Spleen (tissue), 11 donors: ENCODE data around the gene GRIK1. TPM values are rescaled to one million over a fixed set of nuclear protein-coding genes. Genes with fewer than 3 reads are reported as not detected.

Experiments
- DNase-seq: peaks from one replicate; pipeline ENCODE4 v3.0.0-alpha.2; 2020
- H3K27ac ChIP-seq, 8 donors: fragments of 200-600 bp; sonication (generic) in 7 of 8; 1 replicate in 4 of 8; 2 replicates in 4 of 8; pipeline versions ENCODE4 v1.5.0 to v1.8.0; 2016 to 2021; ENCODE audit warnings: inconsistent platforms in 4 of 8, mild to moderate bottlenecking in 4 of 8, moderate library complexity in 1 of 8
- H3K27me3 ChIP-seq, 7 donors: fragments of 200-600 bp; sonication (generic) in 6 of 7; replicated peaks in 1 of 7; 1 replicate in 4 of 7; 2 replicates in 3 of 7; pipeline versions ENCODE4 v1.5.0 to v1.8.0; 2016 to 2021; ENCODE audit warnings: inconsistent platforms in 3 of 7, mild to moderate bottlenecking in 1 of 7
- H3K36me3 ChIP-seq, 6 donors: fragments of 200-600 bp; sonication (generic) in 5 of 6; 1 replicate in 4 of 6; 2 replicates in 2 of 6; pipeline versions ENCODE4 v1.5.0 to v1.8.0; 2016 to 2021; ENCODE audit warnings: inconsistent platforms in 2 of 6
- H3K4me1 ChIP-seq, 6 donors: fragments of 200-600 bp; sonication (generic) in 5 of 6; 1 replicate in 3 of 6; 2 replicates in 3 of 6; pipeline versions ENCODE4 v1.5.0 to v1.8.0; 2016 to 2021; ENCODE audit warnings: inconsistent platforms in 3 of 6
- H3K4me3 ChIP-seq, 8 donors: fragments of 200-600 bp; sonication (generic) in 7 of 8; 1 replicate in 4 of 8; 2 replicates in 4 of 8; pipeline versions ENCODE4 v1.5.0 to v1.8.0; 2016 to 2021; ENCODE audit warnings: inconsistent platforms in 4 of 8, mild to moderate bottlenecking in 4 of 8, moderate library complexity in 2 of 8
- H3K9me3 ChIP-seq, 8 donors: fragments of 200-600 bp; sonication (generic) in 7 of 8; 1 replicate in 4 of 8; 2 replicates in 4 of 8; pipeline versions ENCODE4 v1.5.0 to v1.8.0; 2016 to 2021; ENCODE audit warnings: inconsistent platforms in 4 of 8
- CTCF ChIP-seq, 11 experiments: fragments of 200-600 bp in 7 of 11; fragments of 450-650 bp in 4 of 11; sonication (generic) in 4 of 11; IDR thresholded peaks in 8 of 11; conservative IDR thresholded peaks in 3 of 11; 1 replicate in 7 of 11; 2 replicates in 4 of 11; pipeline versions ENCODE4 v1.4.0 to v1.8.0; 2016 to 2021; ENCODE audit warnings: antibody characterized with exemption in 11 of 11, inconsistent platforms in 4 of 11, mild to moderate bottlenecking in 1 of 11
- POLR2A ChIP-seq, 3 donors: fragments of 450-650 bp; IDR thresholded peaks; one replicate each; pipeline ENCODE4 v1.5.1; 2017; ENCODE audit warnings: antibody characterized with exemption in 3 of 3, mild to moderate bottlenecking in 1 of 3
- POLR2AphosphoS5 ChIP-seq, 3 donors: sonication (generic); formaldehyde crosslinking; IDR thresholded peaks; one replicate each; pipeline ENCODE4 v1.5.1; 2017; ENCODE audit warnings: antibody characterized with exemption in 3 of 3
- WGBS, 5 donors: extraction: QIAGEN DNeasy Blood & Tissue Kit in 3 of 5; methylation state at CpG; one replicate each; pipeline versions ENCODE4 v1.1.5 to v1.1.7; 2013 to 2018; 5-methylcytosine and 5-hydroxymethylcytosine counted together
- intact Hi-C: fragments of 100-400 bp; cut with DNase I; formaldehyde crosslinking; loops from one replicate; pipeline ENCODE4 v1.15.0; 2023; ENCODE audit warnings: low total_unique reads
- polyA plus RNA-seq, 3 donors: library from polyadenylated mRNA; stranded (reverse); fragments of 200-250 nt; gene quantifications; one replicate each; pipeline ENCODE4 v1.2.1, GENCODE V29; 2013
- total RNA-seq, 7 donors: library from RNA; depleted of rRNA in 3 of 7; stranded (reverse); fragments of >200 nt in 3 of 7; fragmentation: NEBNext Ultra II Directional in 4 of 7; extraction: Animal tissue kit (Norgen Biotek cat#: 25700) in 4 of 7; gene quantifications; one replicate each; pipeline versions ENCODE4 v1.1.0 to v1.2.1, GENCODE V29; 2016 to 2021
- donor health status: healthy with polysubstance abuse.
- donor health status: DM: no; HTN: no; CAD: no; lungs with moderate emphysema.
- donor health status: DM: no; HTN: no; CAD: no.
- donor health status: Bipolar disorder and iron deficiency.
- donor health status: healthy.
- donor health status: DM: no; HTN: no; CAD: no.
- donor health status: DM: yes; HTN: yes; CAD: no.

Gene GRIK1
- total and polyA plus RNA-seq, 10 donors: 0.02 to 0.17 (median 0.04) TPM; not detected in 7

GRCh38 chr21:29810871-29811270 is 128.9 kb downstream of the GRIK1 start:
- 65 to 84% (median 75%) methylated on average over 4 of the region's 4 CpGs for WGBS, 5 donors
- no peak overlapping the region for H3K27ac ChIP-seq
- DNase-seq: no peak
- no peaks in the 10 kb centered on the region for H3K4me1 ChIP-seq
- TF ChIP-seq POLR2AphosphoS5 (IDR thresholded peaks at IDR 0.05): no peak
- TF ChIP-seq CTCF (IDR thresholded peaks at IDR 0.05 in 8 of 11, conservative IDR thresholded peaks at IDR 0.05 in 3 of 11): no peak
- H3K9me3 ChIP-seq: no peaks in the 10 kb centered on the region
- no peak overlapping the region for H3K4me3 ChIP-seq
- intact Hi-C loops: no loop called here
- H3K27me3 ChIP-seq: no peaks in the 10 kb centered on the region
- H3K36me3 ChIP-seq: no peaks in the 10 kb centered on the region

GRCh38 chr21:29808153-29808552 is 131.6 kb downstream of the GRIK1 start:
- no peak for DNase-seq
- H3K9me3 ChIP-seq: no peaks in the 10 kb centered on the region
- no peaks in the 10 kb centered on the region for H3K36me3 ChIP-seq
- WGBS, 5 donors: 67 to 84% (median 72%) methylated on average over 2 of the region's 2 CpGs
- no peaks in the 10 kb centered on the region for H3K4me1 ChIP-seq
- H3K27me3 ChIP-seq: no peaks in the 10 kb centered on the region
- intact Hi-C loops: no loop called here
- TF ChIP-seq CTCF (IDR thresholded peaks at IDR 0.05 in 8 of 11, conservative IDR thresholded peaks at IDR 0.05 in 3 of 11): no peak
- TF ChIP-seq POLR2A (IDR thresholded peaks at IDR 0.05): no peak
- no peak for TF ChIP-seq POLR2AphosphoS5 (IDR thresholded peaks at IDR 0.05)
- H3K4me3 ChIP-seq: no peak overlapping the region
- H3K27ac ChIP-seq: no peak overlapping the region

GRCh38 chr21:29805105-29805504 is 134.7 kb downstream of the GRIK1 start:
- no peak for DNase-seq
- H3K9me3 ChIP-seq: no peaks in the 10 kb centered on the region
- TF ChIP-seq POLR2AphosphoS5 (IDR thresholded peaks at IDR 0.05) (no peak), POLR2A (IDR thresholded peaks at IDR 0.05) (no peak), CTCF (IDR thresholded peaks at IDR 0.05 in 8 of 11, conservative IDR thresholded peaks at IDR 0.05 in 3 of 11) (no peak)
- intact Hi-C loops: no loop called here
- no peaks in the 10 kb centered on the region for H3K4me1 ChIP-seq
- no peak overlapping the region for H3K4me3 ChIP-seq
- no peak overlapping the region for H3K27ac ChIP-seq
- 53 to 73% (median 64%) methylated on average over 1 of the region's 1 CpG for WGBS, 5 donors
- no peaks in the 10 kb centered on the region for H3K36me3 ChIP-seq
- no peaks in the 10 kb centered on the region for H3K27me3 ChIP-seq

GRCh38 chr21:29803191-29803590 is 136.6 kb downstream of the GRIK1 start:
- intact Hi-C loops: no loop called here
- H3K27me3 ChIP-seq: no peaks in the 10 kb centered on the region
- H3K4me1 ChIP-seq: no peaks in the 10 kb centered on the region
- DNase-seq: no peak
- H3K9me3 ChIP-seq: no peaks in the 10 kb centered on the region
- 77 to 90% (median 88%) methylated on average over 1 of the region's 1 CpG for WGBS, 5 donors
- H3K4me3 ChIP-seq: no peak overlapping the region
- TF ChIP-seq CTCF (IDR thresholded peaks at IDR 0.05 in 8 of 11, conservative IDR thresholded peaks at IDR 0.05 in 3 of 11) (no peak), POLR2A (IDR thresholded peaks at IDR 0.05) (no peak), POLR2AphosphoS5 (IDR thresholded peaks at IDR 0.05) (no peak)
- no peaks in the 10 kb centered on the region for H3K36me3 ChIP-seq
- H3K27ac ChIP-seq: no peak overlapping the region
